ENCODE data around the gene ABCA12.

ABCA12 gene

DNA sequence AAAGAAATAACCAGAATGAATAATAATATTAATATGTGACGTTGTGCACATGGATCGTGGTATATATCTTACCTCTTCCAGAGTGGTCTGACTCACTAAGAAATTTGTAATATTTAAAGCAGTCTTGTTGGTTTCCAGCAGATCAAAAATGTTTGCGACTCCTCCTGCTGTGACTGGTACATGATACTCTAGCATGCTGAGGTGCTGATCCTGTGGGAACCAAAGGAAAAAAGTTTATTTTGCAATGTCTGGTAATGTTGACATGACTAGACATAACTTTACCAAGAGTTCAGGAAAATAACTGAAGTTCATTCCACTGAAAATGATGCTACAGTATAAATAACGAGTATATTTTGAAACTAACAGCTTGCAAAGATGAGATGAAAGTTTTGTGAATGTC, 204.4 kb downstream of the ABCA12 start:
- no peak for DNase-seq (ENCODE audit: low spot score)

- DNase-seq (ENCODE audit: low spot score), result no peak
Measured at GRCh38 chr2:214904634-214905033, 233.8 kb downstream of the ABCA12 start.

GRCh38 chr2:214904176-214904575, 234.2 kb downstream of the ABCA12 start:
- no peak for DNase-seq (ENCODE audit: low spot score)

- no peak for DNase-seq (ENCODE audit: low spot score)
Measured at GRCh38 chr2:214902286-214902685, 236.1 kb downstream of the ABCA12 start.

DNA sequence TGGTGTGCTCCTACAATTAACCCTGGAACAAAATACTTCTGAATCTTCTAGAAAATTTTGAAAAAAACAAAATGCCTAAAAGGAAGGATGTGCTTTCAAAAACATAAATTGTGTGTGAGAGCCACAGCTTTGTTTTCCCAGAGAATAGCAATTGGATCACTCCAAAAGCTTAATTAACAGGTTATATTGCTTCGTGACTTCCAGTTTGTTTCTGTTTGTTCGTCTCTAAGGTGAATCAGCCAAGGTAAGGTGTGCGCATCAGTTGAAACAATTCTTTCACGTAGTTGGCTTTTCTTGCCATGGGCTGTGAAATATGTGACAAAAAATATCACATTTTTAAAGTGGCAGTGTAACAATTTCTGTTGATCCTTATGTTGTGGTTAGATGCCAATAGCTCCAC, 238.7 kb downstream of the ABCA12 start:
- no peak for DNase-seq (ENCODE audit: low spot score)

- no peak for DNase-seq (ENCODE audit: low spot score)
Measured at GRCh38 chr2:214896274-214896673, 242.2 kb downstream of the ABCA12 start.

GRCh38 chr2:214895469-214895868, 243.0 kb downstream of the ABCA12 start:
- no peak for DNase-seq (ENCODE audit: low spot score)

- DNase-seq (ENCODE audit: low spot score), result no peak
Measured at GRCh38 chr2:214889301-214889700, 249.1 kb downstream of the ABCA12 start.

GRCh38 chr2:214881647-214882202, 256.7 kb downstream of the ABCA12 start:
- no peak for DNase-seq (ENCODE audit: low spot score)

All from kidney capillary endothelial cell (primary cell).